ENCODE results near the gene POMT1.

Gene POMT1

GRCh38 chr9:131480258-131480657, 22.5 kb upstream of the POMT1 start:
- in situ Hi-C loops (cut with HindIII; ENCODE audit: low sequenced_read_pairs), result no loop called here
- DNase-seq (ENCODE audit: low read depth), result no peak
- no peak for TF ChIP-seq CTCF (IDR thresholded peaks at IDR 0.05; ENCODE audit: low read depth, low read length, missing control alignments)
- H3K4me3 ChIP-seq (ENCODE audit: low read depth, low read length), result no peak overlapping the region

- H3K4me3 ChIP-seq (ENCODE audit: low read depth, low read length), result no peak overlapping the region
- no peak for DNase-seq (ENCODE audit: low read depth)
- in situ Hi-C loops (cut with HindIII; ENCODE audit: low sequenced_read_pairs), result no loop called here
- TF ChIP-seq CTCF (IDR thresholded peaks at IDR 0.05; ENCODE audit: low read depth, low read length, missing control alignments), result no peak
Observed at GRCh38 chr9:131481441-131482342, 21.0 kb upstream of the POMT1 start.

GRCh38 chr9:131482343-131483006, 20.2 kb upstream of the POMT1 start:
- no peak for DNase-seq (ENCODE audit: low read depth)
- no peak for TF ChIP-seq CTCF (IDR thresholded peaks at IDR 0.05; ENCODE audit: low read depth, low read length, missing control alignments)
- no peak overlapping the region for H3K4me3 ChIP-seq (ENCODE audit: low read depth, low read length)
- in situ Hi-C loops (cut with HindIII; ENCODE audit: low sequenced_read_pairs), result no loop called here

- no peak for TF ChIP-seq CTCF (IDR thresholded peaks at IDR 0.05; ENCODE audit: low read depth, low read length, missing control alignments)
- no peak for DNase-seq (ENCODE audit: low read depth)
- no peak overlapping the region for H3K4me3 ChIP-seq (ENCODE audit: low read depth, low read length)
- in situ Hi-C loops (cut with HindIII; ENCODE audit: low sequenced_read_pairs), result no loop called here
Observed at GRCh38 chr9:131483319-131484050, 19.2 kb upstream of the POMT1 start.

GRCh38 chr9:131484051-131484445, 18.7 kb upstream of the POMT1 start:
- in situ Hi-C loops (cut with HindIII; ENCODE audit: low sequenced_read_pairs), result no loop called here
- no peak overlapping the region for H3K4me3 ChIP-seq (ENCODE audit: low read depth, low read length)
- TF ChIP-seq CTCF (IDR thresholded peaks at IDR 0.05; ENCODE audit: low read depth, low read length, missing control alignments), result no peak
- no peak for DNase-seq (ENCODE audit: low read depth)

GRCh38 chr9:131484560-131485185, 18.0 kb upstream of the POMT1 start:
- no peak for TF ChIP-seq CTCF (IDR thresholded peaks at IDR 0.05; ENCODE audit: low read depth, low read length, missing control alignments)
- no peak for DNase-seq (ENCODE audit: low read depth)
- in situ Hi-C loops (cut with HindIII; ENCODE audit: low sequenced_read_pairs), result no loop called here
- H3K4me3 ChIP-seq (ENCODE audit: low read depth, low read length), result no peak overlapping the region
